ENCODE results near the gene PPP1R9B. TPM values are rescaled to one million over a fixed set of nuclear protein-coding genes. Genes with fewer than 3 reads are reported as not detected.

The PPP1R9B gene
- total and polyA plus RNA-seq, 2 of the 8 experiments (the other 6 are each of a cell fraction or from before 2014, with no cell fraction given), result 5.2 to 13.1 TPM

- TF ChIP-seq HDAC2 (IDR thresholded peaks at IDR 0.05; ENCODE audit: borderline replicate concordance in 1 of 2, low read depth in 2 of 2, low read length in 2 of 2) (peak in 1 of 2 experiments; percentile 62; a peak in 1 of 4 replicates), TBP (IDR thresholded peaks at IDR 0.05; ENCODE audit: low read depth, low read length) (no peak), POU5F1 (IDR thresholded peaks at IDR 0.05; ENCODE audit: low read depth, low read length) (no peak), KDM1A (IDR thresholded peaks at IDR 0.05; ENCODE audit: borderline replicate concordance, low read length) (no peak), ATF3 (IDR thresholded peaks at IDR 0.05; ENCODE audit: insufficient read depth, low read depth, low read length) (no peak), KDM5A (IDR thresholded peaks at IDR 0.05; ENCODE audit: low read length) (no peak), RNF2 (IDR thresholded peaks at IDR 0.05; ENCODE audit: borderline replicate concordance, low read depth, low read length, missing control alignments, poor library complexity, severe bottlenecking) (no peak), YY1 (IDR thresholded peaks at IDR 0.05; ENCODE audit: low read depth, low read length) (no peak), BCL11A (IDR thresholded peaks at IDR 0.05; ENCODE audit: low read depth in 2 of 2, low read length in 2 of 2) (no peak), PHF8 (conservative IDR thresholded peaks at IDR 0.05; ENCODE audit: low read depth, low read length) (no peak), CHD1 (IDR thresholded peaks at IDR 0.05; ENCODE audit: low read depth, low read length) (no peak)
These were observed 2.0 kb downstream of the PPP1R9B start (continued) for GRCh38 chr17:50148226-50149090.
